Measurements from ENCODE around the gene DONSON.

GRCh38 chr21:33578214-33578613 is 10.3 kb downstream of the DONSON start:
- TF ChIP-seq, protein P1, sequence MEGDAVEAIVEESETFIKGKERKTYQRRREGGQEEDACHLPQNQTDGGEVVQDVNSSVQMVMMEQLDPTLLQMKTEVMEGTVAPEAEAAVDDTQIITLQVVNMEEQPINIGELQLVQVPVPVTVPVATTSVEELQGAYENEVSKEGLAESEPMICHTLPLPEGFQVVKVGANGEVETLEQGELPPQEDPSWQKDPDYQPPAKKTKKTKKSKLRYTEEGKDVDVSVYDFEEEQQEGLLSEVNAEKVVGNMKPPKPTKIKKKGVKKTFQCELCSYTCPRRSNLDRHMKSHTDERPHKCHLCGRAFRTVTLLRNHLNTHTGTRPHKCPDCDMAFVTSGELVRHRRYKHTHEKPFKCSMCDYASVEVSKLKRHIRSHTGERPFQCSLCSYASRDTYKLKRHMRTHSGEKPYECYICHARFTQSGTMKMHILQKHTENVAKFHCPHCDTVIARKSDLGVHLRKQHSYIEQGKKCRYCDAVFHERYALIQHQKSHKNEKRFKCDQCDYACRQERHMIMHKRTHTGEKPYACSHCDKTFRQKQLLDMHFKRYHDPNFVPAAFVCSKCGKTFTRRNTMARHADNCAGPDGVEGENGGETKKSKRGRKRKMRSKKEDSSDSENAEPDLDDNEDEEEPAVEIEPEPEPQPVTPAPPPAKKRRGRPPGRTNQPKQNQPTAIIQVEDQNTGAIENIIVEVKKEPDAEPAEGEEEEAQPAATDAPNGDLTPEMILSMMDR (IDR thresholded peaks at IDR 0.05): no peak
- no peak for TF ChIP-seq POLR2A (IDR thresholded peaks at IDR 0.05)

Data from esophagus squamous epithelium (tissue), 4 donors.